T1000 (cell line): ENCODE results near the gene NUP37.

ENCODE experiments used
- DNase-seq: peaks from one replicate; lab custom pipeline; 2025; ENCODE audit warnings: mixed read lengths; lab: John Stamatoyannopoulos, UW

NUP37 gene

DNA sequence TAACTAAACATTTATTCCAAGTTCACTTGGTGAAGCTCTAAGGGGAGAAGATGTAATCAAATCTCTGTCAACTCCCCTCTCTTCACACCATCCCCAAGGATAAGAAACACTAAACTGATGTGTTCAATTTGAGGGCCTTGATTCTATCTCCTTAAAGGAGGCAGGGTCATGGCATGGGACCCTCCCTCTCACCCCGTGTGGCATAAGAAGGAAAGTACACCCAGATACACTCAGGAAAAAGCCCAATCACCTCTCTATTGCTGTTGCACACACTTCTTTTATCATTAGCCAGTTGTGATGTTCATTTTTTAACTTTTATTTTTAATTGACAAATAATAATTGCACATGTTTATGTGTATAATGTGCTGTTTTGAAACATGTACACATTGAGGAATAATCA, 93.2 kb downstream of the NUP37 start:
- no peak for DNase-seq

DNA sequence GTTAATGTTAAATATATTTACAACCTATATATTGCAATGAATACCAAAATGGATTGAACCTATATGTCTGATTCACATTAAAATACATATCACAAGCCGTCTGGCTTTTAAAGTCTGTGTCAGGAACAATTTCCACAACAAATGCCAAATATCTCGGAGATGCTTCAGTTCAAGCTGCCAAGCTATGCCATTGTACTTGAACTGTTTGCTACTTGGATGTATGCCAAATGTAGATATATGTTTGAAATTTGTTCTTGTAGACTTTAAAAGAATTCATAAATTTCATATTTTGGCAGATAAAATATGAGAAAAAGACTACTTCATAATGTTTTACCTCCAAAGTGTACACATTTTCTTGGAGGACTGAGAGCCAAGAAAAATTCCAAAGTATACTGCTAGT, 95.1 kb downstream of the NUP37 start:
- DNase-seq = no peak

DNA sequence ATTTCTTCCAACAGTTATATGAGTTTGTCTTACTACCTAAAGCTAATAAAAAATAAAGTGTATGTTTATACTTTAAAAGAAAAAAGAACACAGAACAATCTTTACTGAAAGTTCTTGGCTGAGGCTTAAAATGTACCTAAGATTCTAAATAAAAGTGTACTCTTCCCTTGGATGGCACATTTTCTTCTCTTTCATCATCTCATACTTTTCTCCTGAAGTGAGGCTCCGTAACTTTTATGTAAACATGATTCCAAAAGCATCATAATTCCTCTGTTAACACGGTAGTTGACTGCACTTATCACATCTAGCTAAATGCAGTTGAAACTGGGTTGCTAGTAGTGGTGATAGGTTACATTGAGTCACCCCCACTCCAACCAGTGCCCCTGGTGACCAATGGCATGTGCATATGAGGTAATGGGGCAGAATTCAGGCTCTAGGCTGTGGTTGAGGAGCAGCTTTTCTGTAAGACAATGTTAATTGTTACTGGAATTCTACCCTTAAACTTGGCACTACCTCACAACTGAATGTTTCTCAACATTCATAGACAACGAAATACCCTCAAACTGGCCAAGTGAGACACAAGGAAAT, 96.5 kb downstream of the NUP37 start:
- DNase-seq = no peak
